ENCODE data around the gene TMEM161A. TPM values are rescaled to one million over a fixed set of nuclear protein-coding genes. Genes with fewer than 3 reads are reported as not detected.

Gene TMEM161A
- total and polyA plus RNA-seq, 2 donors (not counting 1 experiment from before 2014, with no cell fraction given), result 23.6 to 44.0 TPM

- H2AFZ ChIP-seq (ENCODE audit: insufficient read depth, low read depth, low read length, poor library complexity, severe bottlenecking), result no peak overlapping the region
- H3K27ac Mint-ChIP-seq, result peak overlapping the region; percentile 63
- H3K27me3 Mint-ChIP-seq, result no peaks in the 10 kb centered on the region
- no peak overlapping the region for H3K27ac ChIP-seq (ENCODE audit: low read length in 2 of 2)
- no peak overlapping the region for H3K9ac ChIP-seq (ENCODE audit: low read length)
- intact Hi-C loops (cut with micrococcal nuclease), result no loop called here
- ChIA-PET POLR2A (no interaction called here), CTCF (no interaction called here)
- peaks cover 50% of the 10 kb centered on the region for H4K20me1 ChIP-seq (ENCODE audit: control insufficient read depth, insufficient read depth, low read length, poor library complexity, severe bottlenecking)
- no peaks in the 10 kb centered on the region for H3K9me3 Mint-ChIP-seq (ENCODE audit: insufficient read depth)
- no peak for TF ChIP-seq CTCF (IDR thresholded peaks at IDR 0.05)
- TF ChIP-seq EZH2 (IDR thresholded peaks at IDR 0.05; ENCODE audit: borderline replicate concordance, insufficient read depth, low read depth, low read length, poor library complexity, severe bottlenecking), result no peak
- no peak overlapping the region for H3K4me3 Mint-ChIP-seq
- H3K36me3 ChIP-seq (replicated peaks in 1 of 2; ENCODE audit: control extremely low read depth in 1 of 2, control insufficient read depth in 1 of 2, extremely low read depth in 1 of 2, insufficient read depth in 2 of 2, low read length in 1 of 2), result peaks cover 8 to 12% of the 10 kb centered on the region in 2 experiments
- 97% methylated on average over 5 of the region's 8 CpGs for WGBS (ENCODE audit: insufficient coverage)
- ATAC-seq (ENCODE audit: low read depth) (no peak), DNase-seq (no peak)
- peaks cover 62% of the 10 kb centered on the region for H3K4me1 Mint-ChIP-seq
- no peak overlapping the region for H3K4me3 ChIP-seq (ENCODE audit: control extremely low read depth in 1 of 5, extremely low read depth in 1 of 5, insufficient read depth in 1 of 5, low read depth in 2 of 5, low read length in 4 of 5)
- no peaks in the 10 kb centered on the region for H3K9me3 ChIP-seq (ENCODE audit: control extremely low read depth in 1 of 3, control insufficient read depth in 2 of 3, insufficient read depth in 1 of 3, low read length in 2 of 3)
- H3K4me2 ChIP-seq (replicated peaks; ENCODE audit: low read depth, low read length, poor library complexity, severe bottlenecking), result no peak overlapping the region
- H3K79me2 ChIP-seq (ENCODE audit: control insufficient read depth, insufficient read depth, low read length), result peaks cover 97% of the 10 kb centered on the region
- no peaks in the 10 kb centered on the region for H3K27me3 ChIP-seq (replicated peaks in 1 of 4; ENCODE audit: control extremely low read depth in 1 of 4, control insufficient read depth in 3 of 4, insufficient read depth in 4 of 4, low read length in 3 of 4)
- peaks cover 32 to 54% of the 10 kb centered on the region in 2 donors for H3K4me1 ChIP-seq (ENCODE audit: control insufficient read depth in 2 of 2, insufficient read depth in 2 of 2, low read length in 2 of 2)
Observed at GRCh38 chr19:19071897-19072296, 66.4 kb downstream of the TMEM161A start.

Other genes starting within 250 kb of the TMEM161A start
- gene CERS1, start 242.3 kb downstream of the TMEM161A start, total RNA-seq, result not detected in 2 replicates
- gene CERS1, start 242.3 kb downstream of the TMEM161A start, polyA plus RNA-seq, result not detected in 2 replicates
- gene COPE, start 219.1 kb downstream of the TMEM161A start, total RNA-seq, result 153 and 154 TPM in 2 replicates
- gene COPE, start 219.1 kb downstream of the TMEM161A start, polyA plus RNA-seq, result 200 and 279 TPM in 2 replicates
- gene DDX49, start 218.8 kb downstream of the TMEM161A start, total RNA-seq, result 38.9 and 39.5 TPM in 2 replicates
- gene DDX49, start 218.8 kb downstream of the TMEM161A start, polyA plus RNA-seq, result 43.7 and 47.5 TPM in 2 replicates
- 4.7 and 5.9 TPM in 2 replicates for gene HOMER3, start 197.3 kb downstream of the TMEM161A start, total RNA-seq
- gene HOMER3, start 197.3 kb downstream of the TMEM161A start, polyA plus RNA-seq, result 11.3 and 26.4 TPM in 2 replicates
- 154 and 164 TPM in 2 replicates for gene SUGP2, start 105.0 kb downstream of the TMEM161A start, total RNA-seq
- 132 and 161 TPM in 2 replicates for gene SUGP2, start 105.0 kb downstream of the TMEM161A start, polyA plus RNA-seq
- 15.2 TPM in 2 replicates for gene ARMC6, start 104.9 kb downstream of the TMEM161A start, total RNA-seq
- 19.1 and 27.6 TPM in 2 replicates for gene ARMC6, start 104.9 kb downstream of the TMEM161A start, polyA plus RNA-seq
- gene SLC25A42, start 74.5 kb downstream of the TMEM161A start, total RNA-seq, result 36.5 and 38.8 TPM in 2 replicates
- 75.6 and 83.9 TPM in 2 replicates for gene SLC25A42, start 74.5 kb downstream of the TMEM161A start, polyA plus RNA-seq
- 4.1 and 5.5 TPM in 2 replicates for gene MEF2B, start 31.8 kb upstream of the TMEM161A start, total RNA-seq
- gene MEF2B, start 31.8 kb upstream of the TMEM161A start, polyA plus RNA-seq, result 4.6 and 5.4 TPM in 2 replicates
- gene BORCS8, start 53.7 kb upstream of the TMEM161A start, total RNA-seq, result 62.3 and 63.1 TPM in 2 replicates
- gene BORCS8, start 53.7 kb upstream of the TMEM161A start, polyA plus RNA-seq, result 29.5 and 37.6 TPM in 2 replicates
- gene RFXANK, start 53.8 kb upstream of the TMEM161A start, total RNA-seq, result 77.9 and 80.7 TPM in 2 replicates
- gene RFXANK, start 53.8 kb upstream of the TMEM161A start, polyA plus RNA-seq, result 100 and 101 TPM in 2 replicates
- 27.1 and 29.3 TPM in 2 replicates for gene NR2C2AP, start 64.9 kb upstream of the TMEM161A start, total RNA-seq
- 19.0 and 27.4 TPM in 2 replicates for gene NR2C2AP, start 64.9 kb upstream of the TMEM161A start, polyA plus RNA-seq
- gene NCAN, start 73.5 kb upstream of the TMEM161A start, total RNA-seq, result not detected in 2 replicates
- gene NCAN, start 73.5 kb upstream of the TMEM161A start, polyA plus RNA-seq, result 0.01 and 0.03 TPM in 2 replicates
- gene TM6SF2, start 134.8 kb upstream of the TMEM161A start, total RNA-seq, result not detected in 2 replicates
- gene TM6SF2, start 134.8 kb upstream of the TMEM161A start, polyA plus RNA-seq, result not detected in 2 replicates
- gene SUGP1, start 182.0 kb upstream of the TMEM161A start, total RNA-seq, result 86.9 and 91.4 TPM in 2 replicates
- 55.5 and 61.3 TPM in 2 replicates for gene SUGP1, start 182.0 kb upstream of the TMEM161A start, polyA plus RNA-seq
- 199 and 203 TPM in 2 replicates for gene MAU2, start 182.4 kb upstream of the TMEM161A start, total RNA-seq
- gene MAU2, start 182.4 kb upstream of the TMEM161A start, polyA plus RNA-seq, result 87.7 and 95.0 TPM in 2 replicates